Globus pallidus (tissue), 1 donor: ENCODE measurements around the gene BRIP1.
"Not testable (repeated sequence)": the region's sequence is repeated elsewhere in the genome, so short reads cannot be mapped to it uniquely, and the experiment has no call there.

ENCODE experiments used
- DNase-seq: peaks from one replicate; pipeline ENCODE4 v3.0.0-alpha.2; 2015; ENCODE audit warnings: low spot score

The BRIP1 gene

DNA sequence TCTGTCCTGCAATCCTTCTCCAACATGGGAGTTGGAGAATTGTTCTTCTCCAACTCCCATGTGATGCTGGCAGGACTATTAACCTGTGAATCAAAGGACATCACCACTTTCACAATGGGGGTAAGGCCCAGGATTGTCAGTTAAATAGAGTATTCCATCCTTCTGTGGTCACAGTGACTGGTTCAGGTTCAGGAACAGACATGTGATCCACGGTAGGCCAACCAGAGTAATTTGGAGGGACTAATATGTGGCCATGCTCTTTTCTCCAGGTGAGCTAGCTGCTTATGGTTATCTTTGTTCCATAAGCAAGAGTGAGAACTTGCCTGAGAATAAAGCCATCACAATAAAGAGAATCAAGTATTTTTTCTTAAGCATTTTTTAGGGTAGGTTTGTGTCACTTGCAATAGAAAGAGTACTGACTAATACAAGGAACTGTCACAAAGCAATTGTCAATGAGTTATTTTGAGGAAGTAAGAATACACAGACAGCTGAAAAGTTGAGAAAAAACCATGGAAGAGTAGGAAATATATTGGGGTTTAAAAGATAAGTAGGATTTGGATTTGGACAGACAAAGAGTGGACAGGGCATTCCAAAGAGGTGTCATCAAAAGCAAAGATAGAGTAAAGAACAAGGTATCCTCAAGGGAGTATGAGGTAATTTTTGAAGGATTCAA, 63.4 kb downstream of the BRIP1 start:
- no peak for DNase-seq

DNA sequence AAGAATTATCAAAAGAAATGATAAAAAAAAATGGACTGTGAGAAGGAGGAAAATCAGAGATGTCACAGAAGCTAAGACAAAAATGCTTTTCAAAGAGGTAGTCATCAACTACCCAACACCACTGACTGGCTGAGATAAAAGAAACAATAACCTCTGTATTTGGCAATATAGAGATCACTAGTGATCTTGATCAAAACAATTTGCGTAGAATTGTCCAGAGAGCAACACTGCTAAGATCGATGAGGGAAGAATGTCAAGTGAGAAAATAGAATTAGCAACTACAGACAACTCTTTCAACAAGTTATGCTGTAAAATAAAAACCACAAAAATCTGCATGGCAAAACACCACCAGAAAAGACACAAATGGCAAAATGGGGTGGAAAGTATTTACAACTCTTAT, 66.0 kb downstream of the BRIP1 start:
- DNase-seq = no peak

GRCh38 chr17:61795546-61795945, 67.8 kb downstream of the BRIP1 start:
- DNase-seq = no peak

DNA sequence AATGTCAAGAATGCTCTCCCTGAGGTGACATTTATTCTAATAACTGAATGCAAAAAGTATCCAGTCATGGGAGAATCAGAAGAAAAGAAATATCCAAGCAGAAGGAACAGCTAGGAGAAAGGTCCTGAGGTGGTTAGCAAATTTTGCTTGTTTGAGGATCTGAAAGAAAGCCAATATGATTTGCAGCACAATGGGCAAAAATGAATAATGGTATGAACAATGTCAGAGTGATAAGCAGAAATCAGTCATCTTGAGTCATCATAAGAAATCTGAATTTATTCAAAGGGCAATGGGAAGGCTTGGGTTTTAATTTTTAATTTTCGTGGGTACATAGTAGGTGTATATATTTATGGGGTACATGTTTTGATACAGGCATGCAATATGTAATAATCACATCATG, 68.5 kb downstream of the BRIP1 start:
- no peak for DNase-seq

DNA sequence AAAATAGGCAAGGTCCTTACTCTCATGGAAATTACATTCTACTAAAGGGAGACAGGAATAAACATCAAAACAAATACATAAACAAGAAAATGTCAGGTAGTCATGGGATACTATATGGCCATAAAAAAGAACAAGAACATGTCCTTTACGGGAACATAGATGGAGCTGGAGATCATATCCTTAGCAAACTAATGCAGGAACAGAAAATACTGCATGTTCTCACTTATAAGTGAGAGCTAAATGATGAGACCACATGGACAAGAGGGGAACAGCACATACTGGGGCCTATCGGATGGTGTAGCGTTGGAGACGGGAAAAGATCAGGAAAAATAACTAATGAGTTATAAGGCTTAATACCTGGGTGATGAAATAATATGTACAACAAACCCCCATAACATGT, 69.1 kb downstream of the BRIP1 start:
- no peak for DNase-seq

DNA sequence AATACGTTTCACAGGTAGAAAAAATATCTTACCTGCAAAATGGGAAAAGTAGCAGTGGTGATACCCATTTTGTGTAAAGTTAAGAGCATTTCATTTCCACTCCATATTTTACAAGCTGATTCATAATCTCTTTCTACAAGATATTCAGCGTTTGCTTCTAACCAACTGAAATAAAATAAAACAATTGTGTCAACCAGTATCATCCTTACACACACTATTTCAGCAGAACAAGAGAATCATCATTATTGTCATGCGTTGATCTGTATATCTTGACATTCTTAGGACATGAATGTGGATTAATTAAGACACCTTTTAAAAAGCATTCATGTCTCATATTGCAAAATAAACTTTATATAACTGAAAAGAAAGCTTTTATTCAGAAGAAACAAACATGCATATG, 69.8 kb downstream of the BRIP1 start:
- no peak for DNase-seq

- DNase-seq = no peak
These were observed 73.5 kb downstream of the BRIP1 start for GRCh38 chr17:61789872-61790271.

DNA sequence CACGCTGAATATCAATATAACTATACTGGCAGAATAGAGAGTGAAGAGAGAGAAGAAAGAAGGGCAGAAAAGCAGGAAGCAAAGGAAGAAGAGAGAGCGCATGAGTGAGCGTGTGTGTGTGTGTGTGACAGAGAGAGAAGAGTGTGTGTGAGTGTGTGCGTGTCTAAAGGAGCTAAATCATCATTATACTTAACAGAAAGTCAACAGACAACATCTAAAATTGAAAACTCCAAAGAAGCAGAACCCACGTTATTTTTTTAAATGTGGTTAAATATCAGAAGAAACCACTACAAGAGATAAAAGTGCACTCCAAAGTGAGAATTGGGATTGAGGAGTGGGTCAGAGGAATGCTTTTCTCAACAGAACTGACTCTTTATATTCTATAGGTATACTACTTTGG, 77.2 kb downstream of the BRIP1 start:
- no peak for DNase-seq

DNA sequence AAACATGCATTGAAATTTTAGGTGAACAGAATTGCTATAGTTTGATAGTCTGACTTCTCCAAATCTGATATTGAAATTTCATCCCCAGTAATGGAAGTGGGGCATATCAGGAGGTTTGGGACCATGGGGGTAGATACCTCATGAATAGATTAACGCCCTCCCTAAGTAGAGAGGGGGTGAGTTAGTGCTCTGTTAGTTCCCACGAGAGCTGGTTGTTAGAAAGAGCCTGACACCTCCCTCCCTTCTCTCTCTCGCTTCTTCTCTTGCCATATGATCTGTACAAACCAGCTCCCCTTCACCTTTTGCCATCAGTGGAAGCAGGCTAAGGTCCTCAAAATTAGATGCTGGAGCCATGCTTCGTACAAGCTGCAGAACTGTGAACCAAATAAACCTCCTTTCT, 78.8 kb downstream of the BRIP1 start:
- DNase-seq = no peak

- no peak for DNase-seq
These were observed 79.6 kb downstream of the BRIP1 start for GRCh38 chr17:61783556-61784304.

DNA sequence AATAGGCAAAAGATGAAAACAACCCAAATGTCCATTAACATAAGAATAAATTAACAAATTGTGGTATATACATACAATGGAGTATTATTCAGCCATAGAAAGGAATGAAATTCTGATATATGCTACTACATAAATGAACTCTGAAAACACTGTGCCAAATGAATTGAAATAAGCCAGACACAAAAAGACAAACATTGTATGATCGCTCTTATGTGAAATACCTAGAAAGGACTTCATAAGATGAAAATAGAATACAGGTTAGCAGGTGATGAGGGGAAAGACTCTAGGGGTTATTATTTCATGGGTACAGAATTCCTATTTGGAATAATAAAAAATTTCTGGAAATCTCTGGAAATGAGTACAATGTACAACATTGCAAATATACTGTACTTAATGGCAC, 80.2 kb downstream of the BRIP1 start:
- no peak for DNase-seq

- DNase-seq = no peak
These were observed 80.6 kb downstream of the BRIP1 start for GRCh38 chr17:61782683-61783082.

DNA sequence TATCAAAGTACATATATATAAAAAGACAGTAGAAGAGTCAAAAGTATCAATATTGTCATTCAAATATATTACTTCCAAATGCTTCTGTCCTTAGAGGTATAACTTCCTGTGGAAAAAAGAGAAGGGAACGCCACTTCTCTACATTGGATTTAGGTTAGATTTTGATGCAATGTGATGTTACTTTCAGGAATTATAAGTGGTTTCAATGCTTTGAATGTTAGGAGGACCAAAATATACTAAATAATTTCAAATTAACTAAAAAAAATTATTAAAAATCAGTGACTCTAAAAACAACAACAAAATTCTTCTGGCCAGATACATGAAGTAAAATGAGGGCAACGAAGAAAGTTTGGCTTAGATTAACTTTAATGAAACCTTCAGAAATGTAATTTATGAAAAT, 88.0 kb downstream of the BRIP1 start:
- no peak for DNase-seq

DNA sequence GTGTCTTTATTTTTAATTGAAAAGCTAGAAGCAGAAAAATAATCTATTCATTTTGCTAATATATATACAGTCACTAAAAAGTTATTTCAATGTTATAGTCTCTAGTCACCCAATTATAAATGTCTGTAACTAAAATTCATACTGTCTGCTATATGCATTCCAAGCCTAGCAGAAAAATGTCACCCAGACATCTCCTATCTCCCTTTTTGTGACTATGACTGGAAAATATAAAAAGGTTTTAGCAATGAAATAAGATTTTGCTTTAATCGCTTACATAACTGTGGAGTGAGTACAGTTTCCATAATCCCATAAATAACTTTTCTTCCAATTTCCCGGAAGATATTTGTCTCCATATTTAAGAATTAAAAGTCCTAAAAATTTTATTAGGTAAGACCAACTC, 88.6 kb downstream of the BRIP1 start:
- no peak for DNase-seq

DNA sequence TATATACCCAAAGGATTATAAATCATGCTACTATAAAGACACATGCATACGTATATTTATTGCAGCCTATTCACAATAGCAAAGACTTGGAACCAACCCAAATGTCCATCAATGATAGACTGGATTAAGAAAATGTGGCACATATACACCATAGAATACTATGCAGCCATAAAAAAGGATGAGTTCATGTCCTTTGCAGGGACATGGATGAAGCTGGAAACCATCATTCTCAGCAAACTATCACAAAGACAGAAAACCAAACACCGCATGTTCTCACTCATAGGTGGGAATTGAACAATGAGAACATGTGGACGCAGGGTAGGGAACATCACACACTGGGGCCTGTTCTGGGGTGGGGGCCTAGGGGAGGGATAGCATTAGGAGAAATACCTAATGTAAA, 89.2 kb downstream of the BRIP1 start:
- not testable (repeated sequence) for DNase-seq

DNA sequence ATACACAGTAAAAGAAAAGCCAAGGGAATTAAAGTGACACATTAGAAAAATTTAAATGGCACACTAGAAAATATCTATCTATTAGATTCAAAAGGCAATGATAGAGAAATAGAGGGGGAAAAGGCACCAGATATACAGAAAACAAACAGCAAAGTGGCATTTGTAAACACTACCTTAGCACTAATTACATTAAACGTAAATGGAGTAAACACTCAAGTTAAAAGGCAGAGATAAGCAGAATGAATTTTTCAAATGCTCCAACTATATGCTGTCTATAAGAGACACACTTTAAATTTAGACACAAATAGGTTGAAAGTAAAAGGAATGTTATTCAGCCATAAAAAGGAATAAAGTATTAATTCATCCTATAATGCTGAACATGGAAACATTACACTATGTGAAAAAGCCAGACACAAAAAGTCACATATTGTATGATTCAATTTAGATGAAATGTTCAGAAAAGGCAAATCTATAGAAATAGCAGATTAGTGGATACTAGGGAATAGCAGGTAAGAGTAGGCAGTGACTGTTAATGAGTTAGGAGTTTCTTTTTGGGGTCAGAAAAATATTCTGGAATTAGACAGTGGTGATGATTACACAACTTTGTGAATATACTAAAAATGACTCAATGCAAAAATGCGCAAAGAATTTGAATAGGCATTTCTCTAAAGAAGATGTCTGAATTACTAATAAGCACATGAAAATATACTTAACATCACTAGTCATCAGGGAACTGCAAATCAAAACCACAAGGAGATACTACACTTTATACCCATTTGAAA, 92.4 kb downstream of the BRIP1 start:
- DNase-seq = no peak

DNA sequence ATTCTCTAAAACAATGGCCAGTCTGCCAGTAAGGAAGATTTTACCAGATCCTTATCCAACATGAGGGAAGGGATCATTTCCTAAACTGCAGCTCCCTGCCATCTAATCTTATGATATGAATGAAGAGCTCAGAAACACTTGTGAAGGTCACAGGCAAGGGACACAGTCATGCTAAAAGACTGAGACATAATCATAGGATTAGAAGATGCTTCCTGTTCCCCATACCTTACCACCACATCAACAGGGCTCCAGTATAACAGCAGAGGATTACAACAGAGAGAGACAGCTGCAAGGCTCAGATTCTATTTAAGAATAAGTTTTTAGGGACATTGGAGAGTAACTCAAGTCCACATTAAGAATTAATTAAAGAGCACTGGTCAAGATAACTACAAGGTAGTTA, 93.3 kb downstream of the BRIP1 start:
- DNase-seq = no peak

- DNase-seq = no peak
These were observed 94.9 kb downstream of the BRIP1 start for GRCh38 chr17:61768405-61768804.

- no peak for DNase-seq
These were observed 96.8 kb downstream of the BRIP1 start for GRCh38 chr17:61766520-61766919.

DNA sequence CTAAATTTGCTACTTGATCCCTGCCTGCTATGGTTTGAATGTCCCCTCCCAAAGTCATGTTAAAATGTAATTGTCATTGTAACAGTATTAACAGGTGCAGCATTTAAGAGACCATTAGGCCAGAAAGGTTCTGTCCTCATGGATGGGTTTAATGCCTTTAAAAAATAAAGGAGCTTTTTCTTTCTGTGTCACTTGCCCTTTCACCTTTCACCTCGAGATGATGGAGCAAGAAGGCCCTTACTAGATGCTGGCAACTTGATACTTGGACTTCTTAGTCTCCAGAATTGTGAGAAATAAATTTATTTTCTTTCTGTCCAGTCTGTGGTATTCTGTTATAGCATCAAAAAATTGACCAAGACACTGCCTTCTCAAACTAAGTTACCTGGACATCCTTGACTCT, 98.5 kb downstream of the BRIP1 start:
- no peak for DNase-seq

- DNase-seq = no peak
These were observed 101.5 kb downstream of the BRIP1 start for GRCh38 chr17:61761827-61762226.

- no peak for DNase-seq
These were observed 104.0 kb downstream of the BRIP1 start for GRCh38 chr17:61759362-61759761.

- DNase-seq = no peak
These were observed 104.9 kb downstream of the BRIP1 start for GRCh38 chr17:61758430-61758829.
